HG03045 (cell line): ENCODE results near the gene LMOD2.

Experiments
- ATAC-seq: cut with Tn5 transposase; IDR thresholded peaks from one replicate; pipeline ENCODE4 v1.9.1; 2021; ENCODE audit warnings: mild to moderate bottlenecking, moderate library complexity; ENCODE audit not compliant: unreplicated experiment

LMOD2 gene

DNA sequence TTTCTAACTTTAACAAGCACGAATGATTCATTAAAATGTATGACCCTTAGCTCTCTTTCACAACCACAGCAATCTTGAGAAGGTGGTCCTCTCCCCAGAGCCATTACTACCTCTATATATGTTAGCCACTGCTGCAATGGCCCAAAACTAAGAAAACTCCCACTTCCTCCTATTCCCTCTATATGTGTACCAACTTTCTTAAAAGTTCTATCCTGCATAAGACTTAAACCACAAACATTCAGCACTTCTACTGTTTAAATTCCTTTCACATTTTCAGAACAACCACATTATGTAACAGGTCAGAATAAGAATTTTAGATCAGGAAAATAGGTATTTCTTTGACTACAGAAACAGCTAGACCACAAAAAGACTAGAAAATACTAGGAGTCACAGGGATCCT lies 57.0 kb downstream of the LMOD2 start:
- no peak for ATAC-seq
